Lower lobe of right lung (tissue), 2 donors: Measurements from ENCODE around the gene CLPSL1. TPM values are rescaled to one million over a fixed set of nuclear protein-coding genes. Genes with fewer than 3 reads are reported as not detected.
"Not testable (repeated sequence)": the region's sequence is repeated elsewhere in the genome, so short reads cannot be mapped to it uniquely, and the experiment has no call there.

Source experiments
- ATAC-seq, 2 donors: fragments of 200-7000 bp; cut with Tn5 transposase; one replicate each; pipeline ENCODE4 v1.9.1; 2020 to 2022; ENCODE audit warnings: mild to moderate bottlenecking in 2 of 2, moderate library complexity in 2 of 2
- DNase-seq: peaks from one replicate; pipeline ENCODE4 v3.0.0-alpha.2; 2020
- H3K27ac ChIP-seq: fragments of 200-600 bp; one replicate; pipeline ENCODE4 v1.8.0; 2022
- H3K27me3 ChIP-seq: fragments of 200-600 bp; one replicate; pipeline ENCODE4 v1.8.0; 2022; ENCODE audit warnings: low read depth
- H3K36me3 ChIP-seq: fragments of 200-600 bp; one replicate; pipeline ENCODE4 v1.8.0; 2022; ENCODE audit warnings: mild to moderate bottlenecking
- H3K4me1 ChIP-seq: fragments of 200-600 bp; one replicate; pipeline ENCODE4 v1.8.0; 2022
- H3K4me3 ChIP-seq: fragments of 200-600 bp; one replicate; pipeline ENCODE4 v1.8.0; 2022; ENCODE audit warnings: mild to moderate bottlenecking
- H3K9me3 ChIP-seq: fragments of 200-600 bp; one replicate; pipeline ENCODE4 v1.8.0; 2022
- intact Hi-C: fragments of 100-400 bp; cut with DNase I; formaldehyde crosslinking; loops from one replicate; pipeline ENCODE4 v1.11.0; 2022
- long read RNA-seq: library from polyadenylated mRNA; unstranded; transcript quantifications from one replicate; pipeline ENCODE4 v2.0.0, GENCODE V29; 2021
- total RNA-seq: library from RNA; stranded (reverse); fragmentation: NEBNext Ultra II Directional; extraction: Animal tissue kit (Norgen Biotek cat#: 25700); gene quantifications from one replicate; pipeline ENCODE4 v1.2.1, GENCODE V29; 2021
- TF ChIP-seq, protein P1 (sequence below): fragments of 200-600 bp; IDR thresholded peaks from one replicate; pipeline ENCODE4 v1.8.0; 2022; ENCODE audit warnings: antibody characterized with exemption, mild to moderate bottlenecking
- donor health status: DM: no; HTN: yes; CAD: no; lungs with severe emphysema.

The CLPSL1 gene, protein sequence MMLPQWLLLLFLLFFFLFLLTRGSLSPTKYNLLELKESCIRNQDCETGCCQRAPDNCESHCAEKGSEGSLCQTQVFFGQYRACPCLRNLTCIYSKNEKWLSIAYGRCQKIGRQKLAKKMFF
- not detected for total RNA-seq
- long read RNA-seq = 0 reads

DNA sequence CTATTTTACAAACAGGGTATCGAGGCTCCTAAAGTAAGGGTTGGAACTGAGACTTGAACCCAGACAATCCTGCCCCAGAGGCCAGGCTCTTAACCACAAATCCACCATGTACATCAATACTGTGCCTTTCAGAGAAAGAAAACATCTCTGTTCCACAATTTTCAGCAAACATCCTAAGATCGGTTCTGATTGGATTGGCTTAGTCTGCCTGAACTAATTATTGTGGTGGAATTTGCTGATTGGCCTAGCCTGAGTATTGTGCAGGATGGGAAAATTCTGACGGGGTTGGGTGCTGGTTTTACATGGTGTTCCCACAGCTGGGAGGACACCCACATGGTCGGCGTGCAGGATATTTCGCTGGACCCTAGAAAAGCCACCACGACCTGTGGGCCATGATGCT lies at the start of gene CLPSL1:
Gene CLPSL1, plus strand, starts transcription at position 301 of the 400 bp plus-strand sequence. Its CDS starts 92 bp downstream, at position 393.
- TF ChIP-seq, protein P1, sequence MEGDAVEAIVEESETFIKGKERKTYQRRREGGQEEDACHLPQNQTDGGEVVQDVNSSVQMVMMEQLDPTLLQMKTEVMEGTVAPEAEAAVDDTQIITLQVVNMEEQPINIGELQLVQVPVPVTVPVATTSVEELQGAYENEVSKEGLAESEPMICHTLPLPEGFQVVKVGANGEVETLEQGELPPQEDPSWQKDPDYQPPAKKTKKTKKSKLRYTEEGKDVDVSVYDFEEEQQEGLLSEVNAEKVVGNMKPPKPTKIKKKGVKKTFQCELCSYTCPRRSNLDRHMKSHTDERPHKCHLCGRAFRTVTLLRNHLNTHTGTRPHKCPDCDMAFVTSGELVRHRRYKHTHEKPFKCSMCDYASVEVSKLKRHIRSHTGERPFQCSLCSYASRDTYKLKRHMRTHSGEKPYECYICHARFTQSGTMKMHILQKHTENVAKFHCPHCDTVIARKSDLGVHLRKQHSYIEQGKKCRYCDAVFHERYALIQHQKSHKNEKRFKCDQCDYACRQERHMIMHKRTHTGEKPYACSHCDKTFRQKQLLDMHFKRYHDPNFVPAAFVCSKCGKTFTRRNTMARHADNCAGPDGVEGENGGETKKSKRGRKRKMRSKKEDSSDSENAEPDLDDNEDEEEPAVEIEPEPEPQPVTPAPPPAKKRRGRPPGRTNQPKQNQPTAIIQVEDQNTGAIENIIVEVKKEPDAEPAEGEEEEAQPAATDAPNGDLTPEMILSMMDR = no peak
- DNase-seq (no peak), ATAC-seq (no peak)
- no peaks in the 10 kb centered on the region for H3K36me3 ChIP-seq
- H3K4me1 ChIP-seq = peaks cover 8% of the 10 kb centered on the region
- no peaks in the 10 kb centered on the region for H3K9me3 ChIP-seq
- peaks cover 30% of the 10 kb centered on the region for H3K27me3 ChIP-seq
- intact Hi-C loops = no loop called here
- H3K27ac ChIP-seq = no peak within 1 kb of the TSS
- H3K4me3 ChIP-seq = no peak within 1 kb of the TSS

DNA sequence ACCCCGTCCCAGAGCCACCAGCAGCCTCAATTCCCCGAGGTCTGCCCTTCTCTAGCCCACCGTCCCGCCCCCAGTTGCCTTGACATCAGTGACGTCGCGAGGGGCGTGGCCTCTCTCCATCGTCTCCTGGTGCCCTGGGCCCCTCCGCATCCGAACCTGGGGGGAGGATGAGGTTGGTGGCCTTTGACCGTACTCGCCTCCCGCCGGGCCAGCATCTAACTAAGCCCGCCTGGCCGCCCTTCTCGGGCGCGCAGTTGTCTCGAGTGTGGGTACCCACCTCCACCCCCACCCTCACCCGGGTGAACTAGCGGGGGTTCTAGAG lies 49.4 kb upstream of the CLPSL1 start:
- peak; percentile 98 for DNase-seq
- TF ChIP-seq, protein P1 = no peak
- Histone ChIP-seq H3K36me3 (no peaks in the 10 kb centered on the region), H3K27ac (peak overlapping the region; percentile 98), H3K9me3 (no peaks in the 10 kb centered on the region), H3K4me3 (peak overlapping the region; percentile 73), H3K4me1 (peaks cover 75% of the 10 kb centered on the region), H3K27me3 (no peaks in the 10 kb centered on the region)
- intact Hi-C loops = no loop called here
- peak; percentile 73 to 76 for ATAC-seq

DNA sequence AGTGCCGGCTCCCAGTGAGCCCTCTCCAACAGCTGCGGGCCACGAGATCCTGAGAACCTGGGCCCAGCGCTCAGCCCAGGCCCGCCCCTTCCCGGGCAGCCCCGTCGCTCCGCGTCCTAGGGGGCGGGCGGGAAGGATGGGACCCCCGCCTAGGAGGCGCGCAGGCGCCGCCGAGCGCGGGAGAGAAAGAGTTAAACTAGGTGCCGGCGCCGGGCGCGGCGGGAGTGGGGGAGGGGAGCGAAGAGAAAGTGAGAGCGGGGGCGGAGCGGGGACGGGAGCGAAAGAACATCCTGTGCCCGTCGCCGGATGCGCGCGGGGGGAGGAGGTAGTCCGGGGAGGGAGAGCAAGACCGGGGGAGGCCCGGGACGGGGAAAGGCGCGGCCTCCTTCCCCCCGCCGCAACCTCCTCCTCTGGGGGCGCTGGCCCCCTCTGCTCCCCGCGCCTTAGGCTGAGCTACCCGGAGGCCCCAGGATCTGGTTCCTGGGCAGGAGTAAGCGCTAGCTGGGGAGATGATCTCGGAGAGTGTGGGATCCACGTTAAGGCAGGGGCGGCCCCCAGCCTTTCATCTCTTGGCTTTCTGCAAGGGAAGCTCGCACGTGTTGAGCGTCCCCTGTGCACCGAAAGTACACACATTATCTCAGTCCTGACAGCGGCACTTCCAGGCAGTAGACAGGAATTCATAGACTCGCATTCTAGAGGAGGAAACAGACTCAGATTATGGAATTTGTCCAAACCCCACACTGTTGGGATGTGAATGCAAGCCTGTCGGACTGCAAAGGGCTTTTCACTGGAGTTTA lies 48.9 kb upstream of the CLPSL1 start:
- intact Hi-C loops = no loop called here
- Histone ChIP-seq H3K36me3 (no peaks in the 10 kb centered on the region), H3K9me3 (no peaks in the 10 kb centered on the region), H3K27ac (peak overlapping the region; percentile 98), H3K4me3 (peak overlapping the region; percentile 73), H3K27me3 (no peaks in the 10 kb centered on the region), H3K4me1 (peaks cover 72% of the 10 kb centered on the region)
- TF ChIP-seq, protein P1 = peak; percentile 30
- ATAC-seq (peak; percentile 79 to 87), DNase-seq (peak; percentile 99)

DNA sequence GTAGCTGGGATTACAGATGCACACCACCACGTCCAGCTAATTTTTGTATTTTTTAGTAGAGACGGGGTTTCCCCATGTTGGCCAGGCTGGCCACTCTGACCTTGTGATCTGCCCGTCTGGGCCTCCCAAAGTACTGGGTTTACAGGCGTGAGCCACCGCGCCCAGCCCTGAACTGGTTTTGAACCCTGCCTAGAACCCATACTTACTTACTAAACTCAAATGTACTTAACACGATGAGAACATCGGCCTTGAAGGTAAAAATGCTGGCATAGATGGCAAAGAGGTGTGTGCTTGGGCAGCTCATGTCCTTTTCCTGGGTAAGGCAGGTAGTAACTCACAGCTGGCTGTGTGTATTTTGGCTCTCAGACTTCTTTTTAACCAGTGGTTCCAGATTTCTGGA lies 47.2 kb upstream of the CLPSL1 start:
- no peak for ATAC-seq
- intact Hi-C loops = no loop called here
- H3K27me3 ChIP-seq = no peaks in the 10 kb centered on the region
- H3K27ac ChIP-seq = peak overlapping the region; percentile 98
- no peak overlapping the region for H3K4me3 ChIP-seq
- TF ChIP-seq, protein P1 = no peak
- no peak for DNase-seq
- no peaks in the 10 kb centered on the region for H3K36me3 ChIP-seq
- no peaks in the 10 kb centered on the region for H3K9me3 ChIP-seq
- H3K4me1 ChIP-seq = peaks cover 57% of the 10 kb centered on the region

DNA sequence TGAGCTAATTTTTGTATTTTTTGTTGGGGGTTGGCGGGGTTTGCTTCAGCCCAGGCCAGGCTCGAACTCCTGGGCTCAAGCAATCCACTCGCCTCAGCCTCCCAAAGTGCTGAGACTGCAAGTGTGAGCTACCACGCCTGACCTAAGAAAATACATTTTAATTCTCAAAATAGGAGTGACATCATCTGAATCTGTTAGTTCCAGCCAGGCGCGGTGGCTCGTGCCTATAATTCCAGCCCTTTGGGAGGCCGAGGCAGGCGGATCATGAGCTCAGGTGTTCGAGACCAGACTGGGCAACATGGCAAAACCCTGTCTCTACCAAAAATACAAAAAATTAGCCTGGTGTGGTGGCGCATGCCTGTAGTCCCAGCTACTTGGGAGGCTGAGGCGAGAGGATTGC lies 46.5 kb upstream of the CLPSL1 start:
- intact Hi-C loops, H3K4me3 ChIP-seq, H3K36me3 ChIP-seq, ATAC-seq, H3K27me3 ChIP-seq, H3K9me3 ChIP-seq, DNase-seq: not testable (repeated sequence)
- Histone ChIP-seq H3K27ac (peak overlapping the region; percentile 98), H3K4me1 (peaks cover 51% of the 10 kb centered on the region)

DNA sequence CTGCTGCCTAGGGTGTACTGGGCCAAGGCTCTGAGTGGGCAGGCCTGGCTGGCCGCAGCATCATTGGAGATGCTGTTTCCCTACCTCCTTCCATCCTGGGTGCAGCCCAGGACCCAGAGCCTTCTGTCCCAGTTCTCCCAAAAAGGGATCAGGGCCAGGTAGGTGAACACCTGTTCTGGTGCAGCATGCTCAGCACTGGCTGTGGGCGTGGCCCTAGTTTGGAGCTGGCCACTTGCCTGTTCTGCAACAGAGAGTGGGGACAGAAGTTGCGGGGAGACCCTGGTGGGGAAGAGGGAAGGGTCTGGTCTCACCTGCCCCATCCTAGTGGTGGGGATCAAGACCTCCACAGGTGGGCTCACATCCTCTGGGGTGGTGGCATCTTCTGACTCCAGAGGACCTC lies 45.4 kb upstream of the CLPSL1 start:
- peaks cover 41% of the 10 kb centered on the region for H3K4me1 ChIP-seq

More for the DNA sequence above, 45.4 kb upstream of the CLPSL1 start:
- intact Hi-C loops = loop anchor here (5.0 kb wide), 1 partner anchor 153 kb away; no protein-coding TSS in a partner anchor
- TF ChIP-seq, protein P1 = no peak
- Histone ChIP-seq H3K36me3 (no peaks in the 10 kb centered on the region), H3K4me3 (no peak overlapping the region), H3K9me3 (no peaks in the 10 kb centered on the region), H3K27me3 (no peaks in the 10 kb centered on the region), H3K27ac (no peak overlapping the region)
- ATAC-seq (no peak), DNase-seq (no peak)
